HepG2 (cell line): ENCODE measurements around the gene RAB3IP. TPM values are rescaled to one million over a fixed set of nuclear protein-coding genes. Genes with fewer than 3 reads are reported as not detected.

ENCODE experiments used
- CAMTA2 ChIP-seq: sonication (generic); formaldehyde crosslinking; IDR thresholded peaks from 2 replicates; pipeline ENCODE4 v1.4.0; 2020; ENCODE audit warnings: mild to moderate bottlenecking, missing genetic modification reagents, borderline replicate concordance
- CEBPB ChIP-seq: IDR thresholded peaks from 2 replicates; pipeline ENCODE4 v1.6.1; 2011; ENCODE audit warnings: low read depth, low read length, improper control_type of control experiment, borderline replicate concordance
- FOXK1 ChIP-seq: sonication (generic); formaldehyde crosslinking; IDR thresholded peaks from 2 replicates; pipeline ENCODE4 v1.4.0; 2020; ENCODE audit warnings: low read depth, missing genetic modification reagents, borderline replicate concordance
- KLF11 ChIP-seq: IDR thresholded peaks from 2 replicates; pipeline ENCODE4 v1.6.1; 2016; ENCODE audit warnings: missing compliant biosample characterization
- NCOA2 ChIP-seq: sonication (generic); formaldehyde crosslinking; IDR thresholded peaks from 2 replicates; pipeline ENCODE4 v1.8.0; 2022; ENCODE audit warnings: inconsistent platforms
- PAX8 ChIP-seq: sonication (generic); formaldehyde crosslinking; IDR thresholded peaks from 2 replicates; pipeline ENCODE4 v1.8.0; 2022; ENCODE audit warnings: mild to moderate bottlenecking, missing genetic modification reagents, borderline replicate concordance
- PREB ChIP-seq: sonication (generic); formaldehyde crosslinking; IDR thresholded peaks from 2 replicates; pipeline ENCODE4 v1.4.0; 2020; ENCODE audit warnings: missing genetic modification reagents
- RBM22 ChIP-seq: fragments of 200-400 bp; formaldehyde crosslinking; optimal IDR thresholded peaks from 2 replicates; pipeline ENCODE3; 2017; ENCODE audit warnings: mild to moderate bottlenecking, low read length, moderate library complexity
- SAP130 ChIP-seq: IDR thresholded peaks from 2 replicates; pipeline ENCODE4 v1.6.1; 2016; ENCODE audit warnings: low read depth
- SMAD1 ChIP-seq: sonication (generic); formaldehyde crosslinking; IDR thresholded peaks from 2 replicates; pipeline ENCODE4 v1.4.0; 2020; ENCODE audit warnings: missing genetic modification reagents, low read depth, mild to moderate bottlenecking, borderline replicate concordance
- TP53 ChIP-seq: sonication (generic); formaldehyde crosslinking; conservative IDR thresholded peaks from 2 replicates; pipeline ENCODE4 v1.4.0; 2020; ENCODE audit warnings: missing genetic modification reagents
- USF2 ChIP-seq, 2 experiments: sonication (generic) in 1 of 2; formaldehyde crosslinking in 1 of 2; IDR thresholded peaks; 2 replicates each; pipeline versions ENCODE4 v1.5.1 to v1.6.1; 2011 to 2020; ENCODE audit warnings: borderline replicate concordance in 1 of 2, low read depth in 1 of 2, low read length in 1 of 2, mild to moderate bottlenecking in 1 of 2, missing genetic modification reagents in 1 of 2, moderate library complexity in 1 of 2
- ZFX ChIP-seq: sonication (generic); formaldehyde crosslinking; IDR thresholded peaks from 2 replicates; pipeline ENCODE4 v1.4.0; 2020; ENCODE audit warnings: mild to moderate bottlenecking, low read depth, missing genetic modification reagents, moderate library complexity
- ZNF12 ChIP-seq: sonication (generic); formaldehyde crosslinking; IDR thresholded peaks from 2 replicates; pipeline ENCODE4 v1.5.0; 2020; ENCODE audit warnings: missing genetic modification reagents
- ZNF513 ChIP-seq: sonication (generic); formaldehyde crosslinking; conservative IDR thresholded peaks from 2 replicates; pipeline ENCODE4 v1.5.0; 2020; ENCODE audit warnings: missing genetic modification reagents
- polyA plus RNA-seq, 8 experiments: library from polyadenylated mRNA; depleted of rRNA in 3 of 8; stranded (reverse) in 7 of 8; unstranded in 1 of 8; fragments of >200 nt; fragmentation: Illumina TruSeq in 4 of 8; extraction: Trizol in 4 of 8; gene quantifications; 2 replicates each; pipeline versions ENCODE4 v1.2.1 to v1.2.3, GENCODE V29; 2011 to 2016; ENCODE audit warnings: low read depth in 4 of 8, missing spikeins in 1 of 8, mixed read lengths in 1 of 8; ENCODE audit not compliant: insufficient read depth in 1 of 8
- total RNA-seq, 5 experiments: library from RNA; depleted of rRNA; stranded (reverse); fragments of >200 nt; fragmentation: Illumina TruSeq; extraction: Trizol; gene quantifications; 2 replicates each; pipeline ENCODE4 v1.2.3, GENCODE V29; 2016; ENCODE audit warnings: low read depth in 1 of 5
- TF ChIP-seq, protein P1 (sequence below): sonication (generic); formaldehyde crosslinking; IDR thresholded peaks from 2 replicates; pipeline ENCODE4 v1.4.0; 2020; ENCODE audit warnings: missing genetic modification reagents, borderline replicate concordance
- TF ChIP-seq, protein P2 (sequence below): sonication (generic); formaldehyde crosslinking; IDR thresholded peaks from 2 replicates; pipeline ENCODE4 v1.4.0; 2020; ENCODE audit warnings: missing genetic modification reagents, mild to moderate bottlenecking, borderline replicate concordance

Gene RAB3IP
- total and polyA plus RNA-seq, 2 of the 13 experiments (the other 11 are each of a cell fraction or from before 2014, with no cell fraction given), result 33.6 to 41.1 TPM

- TF ChIP-seq, protein P1, sequence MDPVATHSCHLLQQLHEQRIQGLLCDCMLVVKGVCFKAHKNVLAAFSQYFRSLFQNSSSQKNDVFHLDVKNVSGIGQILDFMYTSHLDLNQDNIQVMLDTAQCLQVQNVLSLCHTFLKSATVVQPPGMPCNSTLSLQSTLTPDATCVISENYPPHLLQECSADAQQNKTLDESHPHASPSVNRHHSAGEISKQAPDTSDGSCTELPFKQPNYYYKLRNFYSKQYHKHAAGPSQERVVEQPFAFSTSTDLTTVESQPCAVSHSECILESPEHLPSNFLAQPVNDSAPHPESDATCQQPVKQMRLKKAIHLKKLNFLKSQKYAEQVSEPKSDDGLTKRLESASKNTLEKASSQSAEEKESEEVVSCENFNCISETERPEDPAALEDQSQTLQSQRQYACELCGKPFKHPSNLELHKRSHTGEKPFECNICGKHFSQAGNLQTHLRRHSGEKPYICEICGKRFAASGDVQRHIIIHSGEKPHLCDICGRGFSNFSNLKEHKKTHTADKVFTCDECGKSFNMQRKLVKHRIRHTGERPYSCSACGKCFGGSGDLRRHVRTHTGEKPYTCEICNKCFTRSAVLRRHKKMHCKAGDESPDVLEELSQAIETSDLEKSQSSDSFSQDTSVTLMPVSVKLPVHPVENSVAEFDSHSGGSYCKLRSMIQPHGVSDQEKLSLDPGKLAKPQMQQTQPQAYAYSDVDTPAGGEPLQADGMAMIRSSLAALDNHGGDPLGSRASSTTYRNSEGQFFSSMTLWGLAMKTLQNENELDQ (CRISPR knock-in tag), result no peak
- TF ChIP-seq KLF11, result peak; percentile 26; the same call in 1 of the 2 replicates
- TF ChIP-seq SMAD1, result no peak
- no peak for TF ChIP-seq ZNF513 (CRISPR knock-in tag)
- TF ChIP-seq, protein P2, sequence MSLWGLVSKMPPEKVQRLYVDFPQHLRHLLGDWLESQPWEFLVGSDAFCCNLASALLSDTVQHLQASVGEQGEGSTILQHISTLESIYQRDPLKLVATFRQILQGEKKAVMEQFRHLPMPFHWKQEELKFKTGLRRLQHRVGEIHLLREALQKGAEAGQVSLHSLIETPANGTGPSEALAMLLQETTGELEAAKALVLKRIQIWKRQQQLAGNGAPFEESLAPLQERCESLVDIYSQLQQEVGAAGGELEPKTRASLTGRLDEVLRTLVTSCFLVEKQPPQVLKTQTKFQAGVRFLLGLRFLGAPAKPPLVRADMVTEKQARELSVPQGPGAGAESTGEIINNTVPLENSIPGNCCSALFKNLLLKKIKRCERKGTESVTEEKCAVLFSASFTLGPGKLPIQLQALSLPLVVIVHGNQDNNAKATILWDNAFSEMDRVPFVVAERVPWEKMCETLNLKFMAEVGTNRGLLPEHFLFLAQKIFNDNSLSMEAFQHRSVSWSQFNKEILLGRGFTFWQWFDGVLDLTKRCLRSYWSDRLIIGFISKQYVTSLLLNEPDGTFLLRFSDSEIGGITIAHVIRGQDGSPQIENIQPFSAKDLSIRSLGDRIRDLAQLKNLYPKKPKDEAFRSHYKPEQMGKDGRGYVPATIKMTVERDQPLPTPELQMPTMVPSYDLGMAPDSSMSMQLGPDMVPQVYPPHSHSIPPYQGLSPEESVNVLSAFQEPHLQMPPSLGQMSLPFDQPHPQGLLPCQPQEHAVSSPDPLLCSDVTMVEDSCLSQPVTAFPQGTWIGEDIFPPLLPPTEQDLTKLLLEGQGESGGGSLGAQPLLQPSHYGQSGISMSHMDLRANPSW (CRISPR knock-in tag), result no peak
- peak; percentile 56 for TF ChIP-seq SAP130 (CRISPR knock-in tag)
- peak; percentile 36; the same call in 1 of the 2 replicates for TF ChIP-seq NCOA2 (CRISPR knock-in tag)
- TF ChIP-seq PAX8 (CRISPR knock-in tag), result no peak
- no peak for TF ChIP-seq FOXK1 (CRISPR knock-in tag)
- no peak for TF ChIP-seq USF2 (IDR thresholded peaks at IDR 0.05; ENCODE audit: low read depth, low read length)
- TF ChIP-seq USF2 (CRISPR knock-in tag; IDR thresholded peaks at IDR 0.05; ENCODE audit: borderline replicate concordance), result no peak
- TF ChIP-seq PREB (CRISPR knock-in tag), result no peak
- peak; percentile 90 for TF ChIP-seq CEBPB
- no peak for TF ChIP-seq ZFX (CRISPR knock-in tag)
- peak; percentile 44; the same call in 1 of the 2 replicates for TF ChIP-seq ZNF12
- no peak for TF ChIP-seq TP53 (CRISPR knock-in tag)
- TF ChIP-seq CAMTA2 (CRISPR knock-in tag), result no peak
- TF ChIP-seq RBM22, result no peak
These were observed 879 bp downstream of the RAB3IP start (continued) for GRCh38 chr12:69739287-69740191.
